ENCODE results near the gene PRR30.

PRR30 gene

DNA sequence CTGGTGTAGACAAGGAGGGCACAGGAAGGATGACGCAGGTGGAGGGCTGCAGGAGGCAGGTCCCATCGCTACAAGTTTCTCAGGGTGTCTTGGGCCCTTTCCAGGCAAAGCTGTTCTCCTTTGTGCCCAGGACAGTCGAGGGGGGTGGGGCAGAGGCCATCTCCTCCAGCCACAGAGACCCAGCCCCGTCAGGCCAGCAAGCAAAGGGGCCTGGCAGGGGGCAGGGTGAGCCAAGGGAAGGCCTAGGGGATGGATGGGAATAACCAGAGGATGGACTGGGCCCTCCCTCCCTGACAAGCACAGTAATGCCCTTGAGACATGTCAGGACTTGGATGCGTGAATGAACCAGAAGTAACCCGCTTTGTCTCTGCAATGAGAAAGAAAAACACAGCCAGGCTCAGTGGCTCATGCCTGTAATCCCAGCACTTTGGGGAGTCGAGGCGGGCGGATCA is 15.9 kb upstream of the PRR30 start:
- Histone ChIP-seq H3K4me3 (ENCODE audit: control insufficient read depth in 1 of 7, extremely low read depth in 1 of 7, insufficient read depth in 4 of 7, low read depth in 2 of 7, low read length in 6 of 7) (no peak overlapping the region), H3K9me3 (ENCODE audit: control extremely low read depth in 1 of 5, control insufficient read depth in 4 of 5, insufficient read depth in 2 of 5, low read depth in 1 of 5, low read length in 4 of 5) (no peaks in the 10 kb centered on the region), H3K27ac (ENCODE audit: insufficient read depth in 1 of 2, low read depth in 1 of 2, low read length in 2 of 2, poor library complexity in 1 of 2, severe bottlenecking in 2 of 2) (no peak overlapping the region), H3K27me3 (replicated peaks in 2 of 5; ENCODE audit: control insufficient read depth in 4 of 5, insufficient read depth in 5 of 5, low read length in 4 of 5) (peaks cover 0 to 2% (median 0%) of the 10 kb centered on the region in 5 experiments), H3K4me1 (ENCODE audit: control extremely low read depth in 1 of 4, control insufficient read depth in 4 of 4, insufficient read depth in 4 of 4, low read length in 3 of 4) (no peaks in the 10 kb centered on the region), H3K36me3 (ENCODE audit: control insufficient read depth in 4 of 4, insufficient read depth in 4 of 4, low read length in 3 of 4) (no peaks in the 10 kb centered on the region)
- POLR2A ChIA-PET: interaction anchor here (0.6 to 1.0 kb wide), 2 partner anchors 9 to 39 kb away, joined by 3 read pairs; no protein-coding TSS in a partner anchor
- CTCF ChIA-PET: interaction anchor here (1.7 kb wide), 1 partner anchor 10 kb away, joined by 4 read pairs; no protein-coding TSS in a partner anchor
- 90% methylated on average over 8 of the region's 9 CpGs for WGBS (ENCODE audit: insufficient coverage)
- DNase-seq: no peak

GRCh38 chr2:27154488-27154887 is 15.3 kb upstream of the PRR30 start:
- Histone ChIP-seq H3K4me1 (ENCODE audit: control extremely low read depth in 1 of 4, control insufficient read depth in 4 of 4, insufficient read depth in 4 of 4, low read length in 3 of 4) (no peaks in the 10 kb centered on the region), H3K9me3 (ENCODE audit: control extremely low read depth in 1 of 5, control insufficient read depth in 4 of 5, insufficient read depth in 2 of 5, low read depth in 1 of 5, low read length in 4 of 5) (no peaks in the 10 kb centered on the region), H3K27me3 (replicated peaks in 2 of 5; ENCODE audit: control insufficient read depth in 4 of 5, insufficient read depth in 5 of 5, low read length in 4 of 5) (peaks cover 0 to 2% (median 0%) of the 10 kb centered on the region in 5 experiments), H3K27ac (ENCODE audit: insufficient read depth in 1 of 2, low read depth in 1 of 2, low read length in 2 of 2, poor library complexity in 1 of 2, severe bottlenecking in 2 of 2) (no peak overlapping the region), H3K4me3 (ENCODE audit: control insufficient read depth in 1 of 7, extremely low read depth in 1 of 7, insufficient read depth in 4 of 7, low read depth in 2 of 7, low read length in 6 of 7) (no peak overlapping the region), H3K36me3 (ENCODE audit: control insufficient read depth in 4 of 4, insufficient read depth in 4 of 4, low read length in 3 of 4) (no peaks in the 10 kb centered on the region)
- WGBS (ENCODE audit: insufficient coverage): 97% methylated on average over 5 of the region's 6 CpGs
- POLR2A ChIA-PET: interaction anchor here (1.0 kb wide), 1 partner anchor 8 kb away, joined by 3 read pairs; no protein-coding TSS in a partner anchor
- no peak for DNase-seq
- CTCF ChIA-PET: interaction anchor here (1.7 kb wide), 1 partner anchor 9 kb away, joined by 4 read pairs; no protein-coding TSS in a partner anchor

DNA sequence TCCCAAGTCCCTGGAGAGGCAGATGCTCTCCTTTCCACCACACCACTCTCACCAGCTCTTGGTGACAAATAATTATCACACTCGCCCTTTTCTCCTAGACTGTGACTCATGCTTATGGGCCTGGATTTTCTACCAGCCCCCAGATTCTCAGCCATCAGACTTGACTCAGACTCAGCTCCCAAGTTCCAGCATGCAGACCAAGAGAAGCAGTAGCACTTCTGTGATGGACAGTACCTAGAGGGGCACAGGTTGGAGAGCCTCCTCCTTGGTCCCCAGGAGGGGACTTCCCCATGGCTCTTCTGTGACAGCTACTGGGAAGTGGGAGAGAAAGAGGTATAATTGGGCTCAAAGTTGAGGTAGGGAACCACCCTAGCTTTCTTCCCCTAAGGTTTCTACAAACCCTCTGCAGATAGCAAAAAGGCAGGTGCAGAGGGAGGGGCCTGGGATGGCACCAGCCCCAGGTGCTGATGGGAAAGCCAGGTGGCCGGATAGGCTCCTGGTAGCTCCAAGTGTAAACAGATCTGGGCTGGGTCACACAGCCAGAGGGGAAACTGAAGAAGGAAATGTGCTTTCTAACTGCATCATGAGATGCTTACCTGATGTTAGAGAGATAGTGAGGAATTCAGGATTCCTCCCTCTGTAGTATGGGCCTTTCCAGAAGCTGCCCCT is 13.7 kb upstream of the PRR30 start:
- H3K27me3 ChIP-seq (replicated peaks in 2 of 5; ENCODE audit: control insufficient read depth in 4 of 5, insufficient read depth in 5 of 5, low read length in 4 of 5): peaks cover 0 to 2% (median 0%) of the 10 kb centered on the region in 5 experiments
- no peaks in the 10 kb centered on the region for H3K36me3 ChIP-seq (ENCODE audit: control insufficient read depth in 4 of 4, insufficient read depth in 4 of 4, low read length in 3 of 4)
- H3K27ac ChIP-seq (ENCODE audit: insufficient read depth in 1 of 2, low read depth in 1 of 2, low read length in 2 of 2, poor library complexity in 1 of 2, severe bottlenecking in 2 of 2): no peak overlapping the region
- no peak for DNase-seq
- H3K9me3 ChIP-seq (ENCODE audit: control extremely low read depth in 1 of 5, control insufficient read depth in 4 of 5, insufficient read depth in 2 of 5, low read depth in 1 of 5, low read length in 4 of 5): no peaks in the 10 kb centered on the region
- POLR2A ChIA-PET: no interaction called here
- H3K4me1 ChIP-seq (ENCODE audit: control extremely low read depth in 1 of 4, control insufficient read depth in 4 of 4, insufficient read depth in 4 of 4, low read length in 3 of 4): no peaks in the 10 kb centered on the region
- WGBS (ENCODE audit: insufficient coverage): 91% methylated on average over 2 of the region's 2 CpGs
- CTCF ChIA-PET: interaction anchor here (0.7 to 2.3 kb wide), 3 partner anchors 9 to 13 kb away, joined by 3 to 7 read pairs (median 4); no protein-coding TSS in a partner anchor
- H3K4me3 ChIP-seq (ENCODE audit: control insufficient read depth in 1 of 7, extremely low read depth in 1 of 7, insufficient read depth in 4 of 7, low read depth in 2 of 7, low read length in 6 of 7): no peak overlapping the region

DNA sequence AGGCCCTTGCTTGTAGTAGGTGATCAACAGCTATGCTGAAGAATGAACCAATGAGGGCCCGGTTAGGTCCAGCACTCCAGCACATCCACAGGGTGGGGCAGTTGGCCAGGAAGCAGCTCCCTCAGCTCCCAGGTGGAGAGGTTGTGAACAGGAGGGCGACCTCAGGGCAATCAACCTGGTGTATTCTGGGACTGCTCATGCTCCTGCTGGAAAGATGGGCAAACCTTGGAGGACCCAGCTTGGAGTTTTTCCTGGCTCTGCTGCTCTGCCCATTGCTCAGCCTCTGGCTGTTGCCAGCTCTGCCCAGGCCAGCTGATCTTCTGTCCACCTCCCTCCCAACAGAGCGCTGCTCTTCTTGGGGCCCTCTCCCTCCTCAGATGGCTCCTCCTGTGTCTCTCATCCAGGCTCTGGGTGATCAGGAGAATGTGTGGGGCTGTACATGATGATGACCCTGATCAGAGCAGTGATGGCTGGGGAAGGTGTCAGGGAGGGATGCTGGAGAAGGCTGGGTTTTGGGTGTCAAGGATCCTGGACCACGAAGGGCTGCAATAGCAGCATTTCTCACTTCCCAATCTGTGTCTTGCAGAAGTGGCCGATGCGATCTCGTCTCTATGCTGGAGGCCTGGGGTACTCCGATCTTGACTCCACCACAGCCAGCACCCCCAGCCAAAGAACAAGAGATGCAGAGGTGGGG is 13.0 kb upstream of the PRR30 start:
- Histone ChIP-seq H3K36me3 (ENCODE audit: control insufficient read depth in 4 of 4, insufficient read depth in 4 of 4, low read length in 3 of 4) (no peaks in the 10 kb centered on the region), H3K4me1 (ENCODE audit: control extremely low read depth in 1 of 4, control insufficient read depth in 4 of 4, insufficient read depth in 4 of 4, low read length in 3 of 4) (no peaks in the 10 kb centered on the region), H3K9me3 (ENCODE audit: control extremely low read depth in 1 of 5, control insufficient read depth in 4 of 5, insufficient read depth in 2 of 5, low read depth in 1 of 5, low read length in 4 of 5) (no peaks in the 10 kb centered on the region), H3K27me3 (replicated peaks in 2 of 5; ENCODE audit: control insufficient read depth in 4 of 5, insufficient read depth in 5 of 5, low read length in 4 of 5) (peaks cover 0 to 2% (median 0%) of the 10 kb centered on the region in 5 experiments), H3K4me3 (ENCODE audit: control insufficient read depth in 1 of 7, extremely low read depth in 1 of 7, insufficient read depth in 4 of 7, low read depth in 2 of 7, low read length in 6 of 7) (no peak overlapping the region), H3K27ac (ENCODE audit: insufficient read depth in 1 of 2, low read depth in 1 of 2, low read length in 2 of 2, poor library complexity in 1 of 2, severe bottlenecking in 2 of 2) (no peak overlapping the region)
- 100% methylated on average over 7 of the region's 8 CpGs for WGBS (ENCODE audit: insufficient coverage)
- no peak for DNase-seq
- ChIA-PET CTCF (interaction anchor here (0.6 to 2.3 kb wide), 5 partner anchors 7 to 25 kb away, joined by 3 to 7 read pairs (median 4); no protein-coding TSS in a partner anchor), POLR2A (no interaction called here)

GRCh38 chr2:27150639-27151230 is 11.5 kb upstream of the PRR30 start:
- no peaks in the 10 kb centered on the region for H3K4me1 ChIP-seq (ENCODE audit: control extremely low read depth in 1 of 4, control insufficient read depth in 4 of 4, insufficient read depth in 4 of 4, low read length in 3 of 4)
- H3K36me3 ChIP-seq (ENCODE audit: control insufficient read depth in 4 of 4, insufficient read depth in 4 of 4, low read length in 3 of 4): no peaks in the 10 kb centered on the region
- no peak overlapping the region for H3K27ac ChIP-seq (ENCODE audit: insufficient read depth in 1 of 2, low read depth in 1 of 2, low read length in 2 of 2, poor library complexity in 1 of 2, severe bottlenecking in 2 of 2)
- POLR2A ChIA-PET: no interaction called here
- 92% methylated on average over 5 of the region's 8 CpGs for WGBS (ENCODE audit: insufficient coverage)
- no peak overlapping the region for H3K4me3 ChIP-seq (ENCODE audit: control insufficient read depth in 1 of 7, extremely low read depth in 1 of 7, insufficient read depth in 4 of 7, low read depth in 2 of 7, low read length in 6 of 7)
- H3K27me3 ChIP-seq (replicated peaks in 2 of 5; ENCODE audit: control insufficient read depth in 4 of 5, insufficient read depth in 5 of 5, low read length in 4 of 5): peaks cover 0 to 5% (median 0%) of the 10 kb centered on the region in 5 experiments
- DNase-seq: no peak
- CTCF ChIA-PET: interaction anchor here (1.0 to 1.6 kb wide), 3 partner anchors 9 to 32 kb away, joined by 3 to 7 read pairs (median 3); partner anchors contain the start of gene ABHD1
- H3K9me3 ChIP-seq (ENCODE audit: control extremely low read depth in 1 of 5, control insufficient read depth in 4 of 5, insufficient read depth in 2 of 5, low read depth in 1 of 5, low read length in 4 of 5): no peaks in the 10 kb centered on the region

DNA sequence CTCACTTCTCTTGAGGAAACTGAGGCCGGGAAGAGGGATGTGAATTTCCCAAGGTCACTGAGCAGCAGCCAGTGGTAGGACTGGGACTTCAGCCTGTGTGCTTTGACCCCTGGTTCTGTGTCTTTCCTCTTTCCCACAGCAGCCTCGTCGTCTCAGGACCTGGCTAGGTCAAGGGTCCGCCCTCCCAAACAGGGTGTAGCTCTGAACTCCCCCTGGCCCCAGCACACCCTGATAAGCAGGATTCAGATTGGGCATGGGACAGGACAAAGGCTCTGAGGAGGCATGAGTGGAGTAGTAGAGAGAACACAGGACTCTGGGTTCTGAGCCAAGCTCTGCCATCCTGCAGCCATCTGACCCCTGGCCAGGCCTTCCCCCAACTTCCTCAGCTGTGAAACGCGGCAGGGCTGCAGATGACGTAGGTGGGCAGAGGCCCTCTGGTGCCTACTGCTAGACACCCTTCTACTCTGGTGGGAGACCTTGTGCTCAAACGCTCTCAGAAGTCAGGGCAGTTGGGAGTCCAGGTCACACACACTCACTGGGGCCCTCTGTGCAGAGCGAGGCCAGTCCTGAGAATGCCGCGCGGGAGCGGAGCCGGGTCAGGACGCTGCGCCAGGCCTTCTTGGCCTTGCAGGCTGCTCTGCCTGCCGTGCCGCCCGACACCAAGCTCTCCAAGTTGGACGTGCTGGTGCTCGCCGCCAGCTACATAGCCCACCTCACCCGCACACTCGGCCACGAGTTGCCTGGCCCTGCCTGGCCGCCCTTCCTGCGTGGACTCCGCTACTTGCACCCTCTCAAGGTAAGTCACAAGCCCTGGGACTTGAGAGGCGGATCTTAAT is 10.6 kb upstream of the PRR30 start:
- Histone ChIP-seq H3K36me3 (ENCODE audit: control insufficient read depth in 4 of 4, insufficient read depth in 4 of 4, low read length in 3 of 4) (no peaks in the 10 kb centered on the region), H3K27ac (ENCODE audit: insufficient read depth in 1 of 2, low read depth in 1 of 2, low read length in 2 of 2, poor library complexity in 1 of 2, severe bottlenecking in 2 of 2) (no peak overlapping the region), H3K4me1 (ENCODE audit: control extremely low read depth in 1 of 4, control insufficient read depth in 4 of 4, insufficient read depth in 4 of 4, low read length in 3 of 4) (no peaks in the 10 kb centered on the region), H3K27me3 (replicated peaks in 2 of 5; ENCODE audit: control insufficient read depth in 4 of 5, insufficient read depth in 5 of 5, low read length in 4 of 5) (peaks cover 0 to 5% (median 0%) of the 10 kb centered on the region in 5 experiments), H3K9me3 (ENCODE audit: control extremely low read depth in 1 of 5, control insufficient read depth in 4 of 5, insufficient read depth in 2 of 5, low read depth in 1 of 5, low read length in 4 of 5) (no peaks in the 10 kb centered on the region), H3K4me3 (ENCODE audit: control insufficient read depth in 1 of 7, extremely low read depth in 1 of 7, insufficient read depth in 4 of 7, low read depth in 2 of 7, low read length in 6 of 7) (no peak overlapping the region)
- ChIA-PET POLR2A (no interaction called here), CTCF (interaction anchor here (1.2 to 1.5 kb wide), 2 partner anchors 11 to 53 kb away, joined by 5 read pairs; no protein-coding TSS in a partner anchor)
- DNase-seq: no peak
- WGBS (ENCODE audit: insufficient coverage): 96% methylated on average over 27 of the region's 29 CpGs
